A549 (cell line): ENCODE results near the gene GPAM. TPM values are rescaled to one million over a fixed set of nuclear protein-coding genes. Genes with fewer than 3 reads are reported as not detected.

ENCODE experiments used
- ATAC-seq, 2 experiments: fragments of 200-7000 bp in 1 of 2; fragments of >200 bp in 1 of 2; cut with Nextera tagmentation in 1 of 2; cut with Tn5 transposase in 1 of 2; 3 replicates each; pipeline versions ENCODE4 v1.8.0 to v1.9.1; 2018 to 2020; ENCODE audit warnings: mild to moderate bottlenecking in 1 of 2, moderate library complexity in 1 of 2
- CTCF ChIA-PET: fragments of 300-600 bp; sonication (Branson Sonifier 250); formaldehyde crosslinking; extraction: SDS; loops from one replicate; lab custom pipeline; 2021; ENCODE audit warnings: antibody characterized with exemption, inconsistent platforms; lab: Yijun Ruan, JAX
- POLR2A ChIA-PET: fragments of 350-600 bp; formaldehyde crosslinking; extraction: SDS; loops from one replicate; lab custom pipeline; 2021; ENCODE audit warnings: antibody characterized with exemption, inconsistent platforms; lab: Yijun Ruan, JAX
- DNase-seq, 2 experiments: peaks; one replicate each; pipeline versions ENCODE4 v3.0.0 to v3.0.0-alpha.2; 2011 to 2016; ENCODE audit warnings: low read depth in 1 of 2, low spot score in 1 of 2
- FAIRE-seq: peaks from 2 replicates; lab custom pipeline; 2011; peaks lifted over from hg19 to GRCh38; lab: Jason Lieb, UNC
- H3K27ac ChIP-seq, 2 experiments: fragments of >200 bp; sonication (Bioruptor Twin); formaldehyde crosslinking; 3 replicates each; pipeline ENCODE4 v1.5.1; 2016 to 2017
- H3K4me1 ChIP-seq: fragments of >200 bp; sonication (Bioruptor Twin); formaldehyde crosslinking; 3 replicates; pipeline ENCODE4 v1.6.1; 2016
- H3K4me2 ChIP-seq: fragments of >200 bp; sonication (Bioruptor Twin); formaldehyde crosslinking; 3 replicates; pipeline ENCODE4 v1.6.1; 2016
- H3K4me3 ChIP-seq: fragments of >200 bp; sonication (Bioruptor Twin); formaldehyde crosslinking; 3 replicates; pipeline ENCODE4 v1.5.1; 2016
- H3K9me3 ChIP-seq: fragments of >200 bp; sonication (Bioruptor Twin); formaldehyde crosslinking; 3 replicates; pipeline ENCODE4 v1.6.1; 2016
- CBX8 ChIP-seq: fragments of 200-600 bp; sonication (generic); IDR thresholded peaks from 2 replicates; pipeline ENCODE4 v1.6.1; 2016
- CHD2 ChIP-seq: fragments of 150-350 bp; IDR thresholded peaks from 2 replicates; pipeline ENCODE4 v1.6.1; 2014; ENCODE audit warnings: low read length; ENCODE audit not compliant: partially characterized antibody
- FOSB ChIP-seq: fragments of 250-450 bp; sonication (Bioruptor Pico); IDR thresholded peaks from 2 replicates; pipeline ENCODE4 v1.5.0; 2020; ENCODE audit warnings: mild to moderate bottlenecking, moderate library complexity
- HOXB13 ChIP-seq: fragments of 250-450 bp; sonication (Bioruptor Pico); IDR thresholded peaks from 2 replicates; pipeline ENCODE4 v1.5.0; 2020; ENCODE audit warnings: low read depth, mild to moderate bottlenecking, moderate library complexity
- MAZ ChIP-seq: fragments of 150-350 bp; IDR thresholded peaks from 2 replicates; pipeline ENCODE4 v1.6.1; 2014; ENCODE audit warnings: antibody characterized with exemption, low read depth, low read length, borderline replicate concordance
- MYC ChIP-seq: IDR thresholded peaks from 2 replicates; pipeline ENCODE4 v1.6.1; 2012; ENCODE audit warnings: mild to moderate bottlenecking, inconsistent platforms, low read length, improper control_type of control experiment, borderline replicate concordance
- NPAS2 ChIP-seq: fragments of 250-450 bp; sonication (Bioruptor Pico); IDR thresholded peaks from 2 replicates; pipeline ENCODE4 v1.8.0; 2022; ENCODE audit warnings: mild to moderate bottlenecking, moderate library complexity, borderline replicate concordance
- NR3C1 ChIP-seq: fragments of >200 bp; sonication (Bioruptor Twin); formaldehyde crosslinking; IDR thresholded peaks from 3 replicates; pipeline ENCODE4 v1.6.1; 2017
- POLR2A ChIP-seq: IDR thresholded peaks from 2 replicates; pipeline ENCODE4 v1.6.1; 2012; ENCODE audit warnings: mild to moderate bottlenecking, low read length
- POLR2AphosphoS2 ChIP-seq: conservative IDR thresholded peaks from 2 replicates; pipeline ENCODE4 v1.6.1; 2012; ENCODE audit warnings: low read length, improper control_type of control experiment, inconsistent platforms
- RAD21 ChIP-seq, 2 experiments: fragments of >200 bp in 1 of 2; sonication (Bioruptor Twin) in 1 of 2; formaldehyde crosslinking in 1 of 2; IDR thresholded peaks in 1 of 2; conservative IDR thresholded peaks in 1 of 2; 2 replicates in 1 of 2; 3 replicates in 1 of 2; pipeline ENCODE4 v1.6.1; 2012 to 2018; ENCODE audit warnings: inconsistent platforms in 1 of 2
- SMC3 ChIP-seq: fragments of >200 bp; sonication (Bioruptor Twin); formaldehyde crosslinking; IDR thresholded peaks from 3 replicates; pipeline ENCODE4 v1.6.1; 2018; ENCODE audit warnings: inconsistent platforms
- TFCP2L1 ChIP-seq: fragments of 250-450 bp; sonication (Bioruptor Pico); IDR thresholded peaks from 2 replicates; pipeline ENCODE4 v1.5.0; 2021; ENCODE audit warnings: mild to moderate bottlenecking
- WGBS: methylation state at CpG from one replicate; pipeline ENCODE4 v1.1.6; 2017; ENCODE audit errors: missing lambda C conversion rate; 5-methylcytosine and 5-hydroxymethylcytosine counted together
- polyA plus RNA-seq, 4 experiments: library from polyadenylated mRNA; depleted of rRNA in 3 of 4; stranded (reverse); fragments of >200 nt; fragmentation: RNase III in 1 of 4; extraction: RNeasy Plus Mini Kit Qiagen cat#74134 plus additional on column Dnase treatment in 1 of 4; gene quantifications; 2 replicates in 3 of 4; 3 replicates in 1 of 4; pipeline ENCODE4 v1.2.3, GENCODE V29; 2011 to 2017
- TF ChIP-seq, protein P1 (sequence below): fragments of >200 bp; sonication (Bioruptor Twin); formaldehyde crosslinking; IDR thresholded peaks from 3 replicates; pipeline ENCODE4 v1.6.1; 2016
- TF ChIP-seq, protein P2 (sequence below): fragments of 200-600 bp; sonication (generic); IDR thresholded peaks from 2 replicates; pipeline ENCODE4 v1.6.1; 2016; ENCODE audit warnings: antibody characterized with exemption, mild to moderate bottlenecking, moderate library complexity
- TF ChIP-seq, protein P3 (sequence below): fragments of 250-450 bp; sonication (Bioruptor Pico); IDR thresholded peaks from 2 replicates; pipeline ENCODE4 v1.5.0; 2021; ENCODE audit warnings: mild to moderate bottlenecking, moderate library complexity, borderline replicate concordance
- TF ChIP-seq, protein P4 (sequence below): fragments of >200 bp; sonication (Bioruptor Twin); formaldehyde crosslinking; IDR thresholded peaks from 2 replicates; pipeline ENCODE4 v1.6.1; 2016

The GPAM gene
- polyA plus RNA-seq, 2 of the 4 experiments (the other 2 are of a cell fraction), result 5.7 to 13.3 TPM

DNA sequence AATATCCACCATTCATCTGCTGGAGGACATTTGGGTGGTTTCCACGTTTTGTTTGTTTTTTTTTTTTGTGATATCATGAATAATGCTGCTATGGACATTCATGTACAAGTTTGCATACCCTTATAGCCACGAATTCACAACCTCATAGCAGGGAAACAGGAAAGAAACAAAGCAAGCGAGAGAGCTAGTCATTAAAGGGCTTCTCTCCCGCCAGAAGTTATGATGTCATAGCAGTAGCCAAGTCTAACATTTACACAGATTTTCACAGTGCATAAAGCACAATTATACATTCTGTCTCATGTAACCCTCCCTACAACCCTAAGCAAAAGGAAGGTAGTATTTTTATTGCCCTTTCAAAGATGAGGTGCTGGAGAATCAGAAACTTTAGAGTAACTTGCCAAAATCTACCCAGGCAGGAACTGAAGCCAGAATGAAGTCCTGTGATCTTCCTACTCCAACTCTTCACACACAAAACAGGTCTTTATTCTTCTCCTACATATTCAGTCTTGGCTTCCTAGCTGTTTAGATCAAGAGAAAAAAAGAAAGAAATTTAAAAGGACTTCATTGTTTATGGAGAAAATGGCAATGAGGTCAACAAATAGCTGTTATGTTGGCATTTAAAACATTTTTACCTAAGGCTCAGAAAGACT, 33.9 kb upstream of the GPAM start:
- no peak for TF ChIP-seq HOXB13 (CRISPR knock-in tag)
- TF ChIP-seq, protein P1, sequence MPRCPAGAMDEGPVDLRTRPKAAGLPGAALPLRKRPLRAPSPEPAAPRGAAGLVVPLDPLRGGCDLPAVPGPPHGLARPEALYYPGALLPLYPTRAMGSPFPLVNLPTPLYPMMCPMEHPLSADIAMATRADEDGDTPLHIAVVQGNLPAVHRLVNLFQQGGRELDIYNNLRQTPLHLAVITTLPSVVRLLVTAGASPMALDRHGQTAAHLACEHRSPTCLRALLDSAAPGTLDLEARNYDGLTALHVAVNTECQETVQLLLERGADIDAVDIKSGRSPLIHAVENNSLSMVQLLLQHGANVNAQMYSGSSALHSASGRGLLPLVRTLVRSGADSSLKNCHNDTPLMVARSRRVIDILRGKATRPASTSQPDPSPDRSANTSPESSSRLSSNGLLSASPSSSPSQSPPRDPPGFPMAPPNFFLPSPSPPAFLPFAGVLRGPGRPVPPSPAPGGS, result no peak
- no peak for TF ChIP-seq POLR2A
- TF ChIP-seq, protein P2, sequence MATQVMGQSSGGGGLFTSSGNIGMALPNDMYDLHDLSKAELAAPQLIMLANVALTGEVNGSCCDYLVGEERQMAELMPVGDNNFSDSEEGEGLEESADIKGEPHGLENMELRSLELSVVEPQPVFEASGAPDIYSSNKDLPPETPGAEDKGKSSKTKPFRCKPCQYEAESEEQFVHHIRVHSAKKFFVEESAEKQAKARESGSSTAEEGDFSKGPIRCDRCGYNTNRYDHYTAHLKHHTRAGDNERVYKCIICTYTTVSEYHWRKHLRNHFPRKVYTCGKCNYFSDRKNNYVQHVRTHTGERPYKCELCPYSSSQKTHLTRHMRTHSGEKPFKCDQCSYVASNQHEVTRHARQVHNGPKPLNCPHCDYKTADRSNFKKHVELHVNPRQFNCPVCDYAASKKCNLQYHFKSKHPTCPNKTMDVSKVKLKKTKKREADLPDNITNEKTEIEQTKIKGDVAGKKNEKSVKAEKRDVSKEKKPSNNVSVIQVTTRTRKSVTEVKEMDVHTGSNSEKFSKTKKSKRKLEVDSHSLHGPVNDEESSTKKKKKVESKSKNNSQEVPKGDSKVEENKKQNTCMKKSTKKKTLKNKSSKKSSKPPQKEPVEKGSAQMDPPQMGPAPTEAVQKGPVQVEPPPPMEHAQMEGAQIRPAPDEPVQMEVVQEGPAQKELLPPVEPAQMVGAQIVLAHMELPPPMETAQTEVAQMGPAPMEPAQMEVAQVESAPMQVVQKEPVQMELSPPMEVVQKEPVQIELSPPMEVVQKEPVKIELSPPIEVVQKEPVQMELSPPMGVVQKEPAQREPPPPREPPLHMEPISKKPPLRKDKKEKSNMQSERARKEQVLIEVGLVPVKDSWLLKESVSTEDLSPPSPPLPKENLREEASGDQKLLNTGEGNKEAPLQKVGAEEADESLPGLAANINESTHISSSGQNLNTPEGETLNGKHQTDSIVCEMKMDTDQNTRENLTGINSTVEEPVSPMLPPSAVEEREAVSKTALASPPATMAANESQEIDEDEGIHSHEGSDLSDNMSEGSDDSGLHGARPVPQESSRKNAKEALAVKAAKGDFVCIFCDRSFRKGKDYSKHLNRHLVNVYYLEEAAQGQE, result no peak
- TF ChIP-seq SMC3, result no peak
- ChIA-PET POLR2A (no interaction called here), CTCF (interaction anchor here (0.5 to 1.1 kb wide), 3 partner anchors 10 to 254 kb away, joined by 3 to 4 read pairs (median 3); no protein-coding TSS in a partner anchor)
- Histone ChIP-seq H3K27ac (no peak overlapping the region), H3K4me3 (no peak overlapping the region), H3K4me2 (no peak overlapping the region), H3K4me1 (no peaks in the 10 kb centered on the region), H3K9me3 (no peaks in the 10 kb centered on the region)
- DNase-seq (no peak), ATAC-seq (no peak), FAIRE-seq (no peak)
- WGBS, result 31% methylated on average over 4 of the region's 4 CpGs

DNA sequence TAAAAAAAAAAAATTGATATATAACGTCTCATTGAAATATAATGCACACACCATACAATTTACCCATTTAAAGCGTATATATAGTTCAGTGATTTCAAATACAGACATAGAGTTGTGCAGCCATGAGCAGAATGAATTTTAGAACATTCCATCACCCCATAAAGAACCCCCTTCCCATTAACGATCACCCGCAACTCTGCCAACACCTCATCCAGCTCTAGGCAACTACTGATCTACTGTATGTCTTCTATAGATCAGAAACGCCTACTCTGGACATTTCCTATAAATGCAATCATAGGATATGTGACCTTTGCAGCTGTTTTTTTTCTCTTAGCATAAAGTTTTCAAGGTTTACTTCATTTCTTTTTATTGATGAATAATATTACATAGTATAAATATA, 33.4 kb upstream of the GPAM start:
- no peak for ATAC-seq
- 53% methylated on average over 5 of the region's 5 CpGs for WGBS
- ChIA-PET POLR2A (no interaction called here), CTCF (interaction anchor here (0.5 kb wide), 1 partner anchor 254 kb away, joined by 3 read pairs; no protein-coding TSS in a partner anchor)
- H3K27ac ChIP-seq, result no peak overlapping the region
- H3K9me3 ChIP-seq, result no peaks in the 10 kb centered on the region
- no peak for DNase-seq
- TF ChIP-seq, protein P2, result no peak
- TF ChIP-seq, protein P1, result no peak
- TF ChIP-seq TFCP2L1 (CRISPR knock-in tag) (no peak), MAZ (no peak), RAD21 (conservative IDR thresholded peaks at IDR 0.05 in 1 of 2, IDR thresholded peaks at IDR 0.05 in 1 of 2) (no peak), NPAS2 (CRISPR knock-in tag) (no peak), CHD2 (no peak), FOSB (CRISPR knock-in tag) (no peak), CBX8 (no peak), MYC (no peak), NR3C1 (no peak), POLR2AphosphoS2 (no peak)
- TF ChIP-seq, protein P3, sequence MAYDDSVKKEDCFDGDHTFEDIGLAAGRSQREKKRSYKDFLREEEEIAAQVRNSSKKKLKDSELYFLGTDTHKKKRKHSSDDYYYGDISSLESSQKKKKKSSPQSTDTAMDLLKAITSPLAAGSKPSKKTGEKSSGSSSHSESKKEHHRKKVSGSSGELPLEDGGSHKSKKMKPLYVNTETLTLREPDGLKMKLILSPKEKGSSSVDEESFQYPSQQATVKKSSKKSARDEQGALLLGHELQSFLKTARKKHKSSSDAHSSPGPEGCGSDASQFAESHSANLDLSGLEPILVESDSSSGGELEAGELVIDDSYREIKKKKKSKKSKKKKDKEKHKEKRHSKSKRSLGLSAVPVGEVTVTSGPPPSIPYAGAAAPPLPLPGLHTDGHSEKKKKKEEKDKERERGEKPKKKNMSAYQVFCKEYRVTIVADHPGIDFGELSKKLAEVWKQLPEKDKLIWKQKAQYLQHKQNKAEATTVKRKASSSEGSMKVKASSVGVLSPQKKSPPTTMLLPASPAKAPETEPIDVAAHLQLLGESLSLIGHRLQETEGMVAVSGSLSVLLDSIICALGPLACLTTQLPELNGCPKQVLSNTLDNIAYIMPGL, result no peak
- TF ChIP-seq, protein P4, sequence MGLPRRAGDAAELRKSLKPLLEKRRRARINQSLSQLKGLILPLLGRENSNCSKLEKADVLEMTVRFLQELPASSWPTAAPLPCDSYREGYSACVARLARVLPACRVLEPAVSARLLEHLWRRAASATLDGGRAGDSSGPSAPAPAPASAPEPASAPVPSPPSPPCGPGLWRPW, result no peak
- FAIRE-seq, result no peak
- H3K4me1 ChIP-seq, result no peaks in the 10 kb centered on the region
- H3K4me2 ChIP-seq, result no peak overlapping the region
- H3K4me3 ChIP-seq, result no peak overlapping the region
